C4-2B (cell line): ENCODE results near the gene ARHGAP27.

Experiments used
- H3K27ac ChIP-seq: fragments of 450-650 bp; 2 replicates; pipeline ENCODE4 v1.5.1; 2017
- CTCF ChIP-seq: fragments of 450-650 bp; conservative IDR thresholded peaks from 2 replicates; pipeline ENCODE4 v1.5.1; 2017; ENCODE audit warnings: mild to moderate bottlenecking
- ZFX ChIP-seq: fragments of 450-650 bp; IDR thresholded peaks from 2 replicates; pipeline ENCODE4 v1.6.1; 2017

The ARHGAP27 gene

GRCh38 chr17:45382226-45382625 is 50.4 kb downstream of the ARHGAP27 start:
- no peak for TF ChIP-seq ZFX
- TF ChIP-seq CTCF = no peak
- H3K27ac ChIP-seq = no peak overlapping the region

GRCh38 chr17:45380991-45381390 is 51.7 kb downstream of the ARHGAP27 start:
- no peak overlapping the region for H3K27ac ChIP-seq
- TF ChIP-seq ZFX (no peak), CTCF (no peak)

- H3K27ac ChIP-seq = no peak overlapping the region
- TF ChIP-seq ZFX (no peak), CTCF (no peak)
Observed at GRCh38 chr17:45380046-45380765, 52.5 kb downstream of the ARHGAP27 start.

GRCh38 chr17:45377401-45377800 is 55.3 kb downstream of the ARHGAP27 start:
- no peak overlapping the region for H3K27ac ChIP-seq
- TF ChIP-seq CTCF (no peak), ZFX (no peak)

GRCh38 chr17:45376171-45377005 is 56.3 kb downstream of the ARHGAP27 start:
- H3K27ac ChIP-seq = no peak overlapping the region
- no peak for TF ChIP-seq CTCF

- TF ChIP-seq ZFX (no peak), CTCF (no peak)
- no peak overlapping the region for H3K27ac ChIP-seq
Observed at GRCh38 chr17:45374501-45374900, 58.2 kb downstream of the ARHGAP27 start.

- no peak for TF ChIP-seq CTCF
- no peak for TF ChIP-seq ZFX
- H3K27ac ChIP-seq = no peak overlapping the region
Observed at GRCh38 chr17:45372325-45372869, 60.3 kb downstream of the ARHGAP27 start.
